ENCODE results near the gene PPP1CC.

PPP1CC gene

DNA sequence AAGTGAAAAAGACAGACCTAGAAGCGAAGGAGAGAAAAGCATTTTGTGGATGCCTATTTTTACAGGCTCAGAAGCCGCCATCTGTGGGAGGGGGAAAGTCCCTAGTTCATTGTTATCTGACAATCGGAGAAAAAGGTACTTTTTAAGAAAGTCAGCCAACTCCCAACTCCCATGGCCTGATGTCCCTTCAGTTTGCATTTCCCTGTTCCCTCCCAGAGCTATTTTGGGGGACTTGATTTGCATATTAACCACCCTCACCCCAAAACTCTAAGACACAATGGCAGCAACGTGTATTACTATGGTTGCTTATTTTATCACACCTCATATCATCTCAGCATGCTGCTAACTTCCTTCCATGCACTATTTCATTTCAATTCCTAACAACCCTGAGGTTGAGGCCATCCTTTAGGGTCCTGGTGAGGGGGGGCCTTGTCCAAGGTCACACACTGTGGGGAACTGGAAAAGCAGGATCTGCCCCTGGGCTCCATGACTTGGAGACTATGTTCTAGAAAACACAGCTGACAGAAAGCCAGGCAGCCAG is 72.5 kb downstream of the PPP1CC start:
- no peak for TF ChIP-seq GATA3 (IDR thresholded peaks at IDR 0.05; ENCODE audit: low read depth, low read length)
- no peak for TF ChIP-seq GATA2 (IDR thresholded peaks at IDR 0.05; ENCODE audit: low read depth, low read length)

Measured in SH-SY5Y (cell line).